IMR-90 (cell line): ENCODE data around the gene AP2B1. TPM values are rescaled to one million over a fixed set of nuclear protein-coding genes. Genes with fewer than 3 reads are reported as not detected.

Experiments used
- ATAC-seq: fragments of 200-7000 bp; cut with Tn5 transposase; 2 replicates; pipeline ENCODE4 v1.9.1; 2020; ENCODE audit warnings: low read depth, mild to moderate bottlenecking, moderate library complexity
- BruUV-seq: library from RNA; stranded (reverse); fragments of 400-500 nt; replicated peaks from 2 replicates; lab custom pipeline; 2021; lab: Mats Ljungman, UMichigan
- CTCF ChIA-PET: fragments of 300-600 bp; formaldehyde crosslinking; extraction: SDS; loops from one replicate; lab custom pipeline; 2021; ENCODE audit warnings: antibody characterized with exemption; lab: Yijun Ruan, JAX
- POLR2A ChIA-PET: fragments of 300-600 bp; sonication (Branson Sonifier 250); formaldehyde crosslinking; loops from one replicate; lab custom pipeline; 2022; ENCODE audit warnings: antibody characterized with exemption; ENCODE audit not compliant: unreplicated experiment; lab: Charles Lee
- DNase-seq: peaks from one replicate; pipeline ENCODE4 v3.0.0; 2013
- H2AFZ ChIP-seq: replicated peaks from 2 replicates; pipeline ENCODE3; 2013; ENCODE audit warnings: low read length, mild to moderate bottlenecking; ENCODE audit not compliant: poor library complexity
- H2AK5ac ChIP-seq: 2 replicates; pipeline ENCODE4 v1.6.1; 2013; ENCODE audit warnings: low read depth, low read length, inconsistent platforms
- H2AK9ac ChIP-seq: replicated peaks from 2 replicates; pipeline ENCODE3; 2013; ENCODE audit warnings: mild to moderate bottlenecking, low read depth, low read length, moderate library complexity; ENCODE audit not compliant: poor library complexity
- H2BK120ac ChIP-seq: 2 replicates; pipeline ENCODE4 v1.6.1; 2013; ENCODE audit warnings: low read depth, low read length, inconsistent platforms
- H2BK15ac ChIP-seq: 3 replicates; pipeline ENCODE4 v1.6.1; 2013; ENCODE audit warnings: low read depth, low read length, inconsistent platforms
- H2BK20ac ChIP-seq: 2 replicates; pipeline ENCODE4 v1.6.1; 2013; ENCODE audit warnings: low read depth, mild to moderate bottlenecking, inconsistent platforms, low read length, moderate library complexity
- H2BK5ac ChIP-seq: 2 replicates; pipeline ENCODE4 v1.6.1; 2013; ENCODE audit warnings: mild to moderate bottlenecking, low read depth, low read length, inconsistent platforms; ENCODE audit not compliant: poor library complexity, severe bottlenecking
- H3K14ac ChIP-seq: replicated peaks from 2 replicates; pipeline ENCODE4 v1.6.1; 2013; ENCODE audit warnings: low read depth, low read length, inconsistent platforms
- H3K18ac ChIP-seq: 2 replicates; pipeline ENCODE4 v1.6.1; 2013; ENCODE audit warnings: low read depth, low read length, control low read depth
- H3K23ac ChIP-seq: 2 replicates; pipeline ENCODE4 v1.6.1; 2013; ENCODE audit warnings: low read depth, low read length, inconsistent platforms
- H3K27ac ChIP-seq: 2 replicates; pipeline ENCODE4 v1.5.1; 2013; ENCODE audit warnings: mild to moderate bottlenecking, control low read depth, low read length; ENCODE audit not compliant: insufficient read depth
- H3K27me3 ChIP-seq: 2 replicates; pipeline ENCODE4 v1.6.1; 2013; ENCODE audit warnings: low read length; ENCODE audit not compliant: control insufficient read depth, insufficient read depth
- H3K36me3 ChIP-seq: 2 replicates; pipeline ENCODE4 v1.6.1; 2013; ENCODE audit warnings: low read length, mixed read lengths; ENCODE audit not compliant: control insufficient read depth, insufficient read depth
- H3K4ac ChIP-seq: 2 replicates; pipeline ENCODE4 v1.6.1; 2013; ENCODE audit warnings: low read depth, low read length, inconsistent platforms
- H3K4me1 ChIP-seq: 2 replicates; pipeline ENCODE4 v1.6.1; 2013; ENCODE audit warnings: low read length, mixed read lengths; ENCODE audit not compliant: control insufficient read depth, insufficient read depth
- H3K4me2 ChIP-seq: 2 replicates; pipeline ENCODE4 v1.6.1; 2013; ENCODE audit warnings: low read depth, mild to moderate bottlenecking, control low read depth, low read length, moderate library complexity
- H3K4me3 ChIP-seq: 2 replicates; pipeline ENCODE4 v1.5.1; 2013; ENCODE audit warnings: low read depth, mild to moderate bottlenecking, control low read depth, low read length, moderate library complexity; ENCODE audit not compliant: insufficient read depth
- H3K56ac ChIP-seq: 2 replicates; pipeline ENCODE4 v1.6.1; 2013; ENCODE audit warnings: low read length, inconsistent platforms; ENCODE audit not compliant: insufficient read depth; ENCODE audit errors: extremely low read depth
- H3K79me1 ChIP-seq, 2 experiments: 2 replicates each; pipeline ENCODE4 v1.6.1; 2013; ENCODE audit warnings: low read length in 2 of 2, inconsistent platforms in 1 of 2, low read depth in 1 of 2
- H3K9ac ChIP-seq: 2 replicates; pipeline ENCODE4 v1.6.1; 2013; ENCODE audit warnings: low read depth, low read length, control low read depth
- H3K9me1 ChIP-seq: 2 replicates; pipeline ENCODE4 v1.6.1; 2013; ENCODE audit warnings: low read length, inconsistent platforms; ENCODE audit not compliant: insufficient read depth
- H3K9me3 ChIP-seq: 2 replicates; pipeline ENCODE4 v1.6.1; 2013; ENCODE audit warnings: low read length; ENCODE audit not compliant: control insufficient read depth, insufficient read depth
- H4K20me1 ChIP-seq: 2 replicates; pipeline ENCODE4 v1.6.1; 2013; ENCODE audit warnings: low read length, inconsistent platforms; ENCODE audit not compliant: insufficient read depth
- H4K5ac ChIP-seq: 2 replicates; pipeline ENCODE4 v1.6.1; 2013; ENCODE audit warnings: mild to moderate bottlenecking, low read depth, low read length, control low read depth
- H4K8ac ChIP-seq, 2 experiments: 2 replicates each; pipeline ENCODE4 v1.6.1; 2013; ENCODE audit warnings: low read depth in 2 of 2, low read length in 2 of 2, control low read depth in 1 of 2, inconsistent platforms in 1 of 2
- H4K91ac ChIP-seq: 2 replicates; pipeline ENCODE4 v1.6.1; 2013; ENCODE audit warnings: low read depth, low read length, inconsistent platforms; ENCODE audit not compliant: insufficient read depth
- CTCF ChIP-seq: conservative IDR thresholded peaks from 2 replicates; pipeline ENCODE4 v1.5.1; 2012; ENCODE audit warnings: mild to moderate bottlenecking, low read depth, low read length, improper control_type of control experiment
- WGBS, 2 experiments: methylation state at CpG; one replicate each; pipeline versions ENCODE4 v1.1.5 to v1.1.7; 2013; ENCODE audit warnings: missing lambda C conversion rate in 2 of 2; ENCODE audit not compliant: insufficient read length in 1 of 2; ENCODE audit errors: extremely low coverage in 2 of 2; 5-methylcytosine and 5-hydroxymethylcytosine counted together
- dilution Hi-C: fragments of 300-500 bp; cut with HindIII; formaldehyde crosslinking; loops from one replicate; pipeline ENCODE4 v1.14.3; 2018; ENCODE audit warnings: low sequenced_read_pairs; ENCODE audit not compliant: unreplicated experiment
- in situ Hi-C: fragments of 300-500 bp; cut with MboI; formaldehyde crosslinking; loops from 3 replicates; pipeline ENCODE4 v1.14.3; 2019; ENCODE audit warnings: low sequenced_read_pairs, inconsistent platforms, mixed read lengths
- intact Hi-C: fragments of 100-400 bp; cut with micrococcal nuclease; formaldehyde crosslinking; loops from 2 replicates; pipeline ENCODE4 v1.10.0; 2022
- polyA plus RNA-seq, 3 experiments: library from polyadenylated mRNA; depleted of rRNA; stranded (reverse); fragments of >200 nt; gene quantifications; 2 replicates each; pipeline ENCODE4 v1.2.3, GENCODE V29; 2012; ENCODE audit warnings: low replicate concordance in 1 of 3
- total RNA-seq: library from RNA; depleted of rRNA; stranded (reverse); fragments of >200 nt; gene quantifications from 2 replicates; pipeline ENCODE4 v1.2.3, GENCODE V29; 2012

The AP2B1 gene
- total and polyA plus RNA-seq, 2 of the 4 experiments (the other 2 are of a cell fraction): 102 to 125 TPM

GRCh38 chr17:35539659-35540026 is 47.5 kb upstream of the AP2B1 start:
- BruUV-seq: no TSS peak
- Histone ChIP-seq H3K18ac (no peak overlapping the region), H4K5ac (no peak overlapping the region), H3K4me2 (no peak overlapping the region), H3K27me3 (no peaks in the 10 kb centered on the region; the same call in 1 of the 2 replicates), H2AK9ac (no peak overlapping the region), H3K4me3 (no peak overlapping the region), H2BK15ac (no peak overlapping the region), H3K14ac (no peak overlapping the region), H2AFZ (peak overlapping the region; percentile 60), H3K4me1 (no peaks in the 10 kb centered on the region), H3K23ac (no peak overlapping the region), H3K36me3 (no peaks in the 10 kb centered on the region), H4K91ac (no peak overlapping the region), H2AK5ac (no peak overlapping the region), H3K79me1 (no peaks in the 10 kb centered on the region), H3K56ac (no peak overlapping the region), H2BK20ac (no peak overlapping the region), H4K20me1 (no peaks in the 10 kb centered on the region), H3K4ac (no peak overlapping the region), H2BK5ac (no peak overlapping the region), H3K27ac (no peak overlapping the region), H4K8ac (no peak overlapping the region), H3K9me1 (no peaks in the 10 kb centered on the region), H3K9ac (no peak overlapping the region), H2BK120ac (no peak overlapping the region), H3K9me3 (no peaks in the 10 kb centered on the region)
- WGBS, 2 experiments: no CpG with 5 or more reads among the region's 5 CpGs
- no peak for TF ChIP-seq CTCF
- DNase-seq (no peak), ATAC-seq (no peak)
- CTCF ChIA-PET: interaction anchor here (0.7 to 3.8 kb wide), 8 partner anchors 26 to 372 kb away, joined by 3 to 18 read pairs (median 3); no protein-coding TSS in a partner anchor
- intact Hi-C loops: loop anchor here (1.0 to 10.0 kb wide), 7 partner anchors 107 to 1119 kb away; partner anchors contain the start of genes SLFN12 and SLFN5
- dilution Hi-C loops: loop anchor here (25.0 kb wide), 2 partner anchors 227 to 352 kb away; partner anchors contain the start of gene SLC35G3
- in situ Hi-C loops: loop anchor here (5.0 to 25.0 kb wide), 3 partner anchors 227 to 1127 kb away; no protein-coding TSS in a partner anchor
- POLR2A ChIA-PET: interaction anchor here (0.6 to 0.9 kb wide), 3 partner anchors 46 to 297 kb away, joined by 3 to 5 read pairs (median 3); partner anchors contain the start of gene SLFN5
